ENCODE measurements around the gene SUN5.

GRCh38 chr20:33034901-33035492 is 30.8 kb upstream of the SUN5 start:
- TF ChIP-seq EZH2 (IDR thresholded peaks at IDR 0.05) (no peak), POLR2AphosphoS5 (IDR thresholded peaks at IDR 0.05; ENCODE audit: borderline replicate concordance, low read depth, low read length) (no peak)

All from SK-N-MC (cell line).